Mesenchymal stem cell (in vitro differentiated cells and primary cell): ENCODE measurements around the gene STON2.
A peak's percentile ranks its signal among the peaks of the same experiment; 100 is the strongest.

ENCODE experiments used
- DNase-seq: peaks from one replicate; pipeline ENCODE4 v3.0.0-alpha.2; 2013
- H2AFZ ChIP-seq: one replicate; pipeline ENCODE4 v1.6.1; 2013; ENCODE audit warnings: low read depth, mild to moderate bottlenecking, control low read depth, inconsistent platforms, low read length, moderate library complexity
- H2AK5ac ChIP-seq: 2 replicates; pipeline ENCODE4 v1.6.1; 2013; ENCODE audit warnings: low read length, moderate library complexity, mild to moderate bottlenecking, inconsistent platforms; ENCODE audit not compliant: severe bottlenecking
- H2BK120ac ChIP-seq: one replicate; pipeline ENCODE4 v1.6.1; 2013; ENCODE audit warnings: low read depth, mild to moderate bottlenecking, inconsistent platforms, low read length, moderate library complexity
- H2BK12ac ChIP-seq, 2 experiments: one replicate each; pipeline ENCODE4 v1.6.1; 2013; ENCODE audit warnings: inconsistent platforms in 2 of 2, low read length in 2 of 2, mild to moderate bottlenecking in 2 of 2, moderate library complexity in 2 of 2, control low read depth in 1 of 2
- H2BK15ac ChIP-seq: one replicate; pipeline ENCODE4 v1.6.1; 2013; ENCODE audit warnings: mild to moderate bottlenecking, low read depth, inconsistent platforms; ENCODE audit not compliant: poor library complexity, severe bottlenecking
- H2BK5ac ChIP-seq: 2 replicates; pipeline ENCODE4 v1.6.1; 2013; ENCODE audit warnings: low read depth, mild to moderate bottlenecking, low read length, control low read depth, inconsistent platforms; ENCODE audit not compliant: poor library complexity, severe bottlenecking
- H3K14ac ChIP-seq, 2 experiments: one replicate each; pipeline ENCODE4 v1.6.1; 2013; ENCODE audit warnings: inconsistent platforms in 2 of 2, low read length in 2 of 2, control low read depth in 1 of 2, mild to moderate bottlenecking in 1 of 2, moderate library complexity in 1 of 2
- H3K18ac ChIP-seq, 2 experiments: one replicate each; pipeline ENCODE4 v1.6.1; 2013; ENCODE audit warnings: inconsistent platforms in 2 of 2, low read length in 2 of 2, control low read depth in 1 of 2, low read depth in 1 of 2, mild to moderate bottlenecking in 1 of 2
- H3K23ac ChIP-seq, 2 experiments: one replicate each; pipeline ENCODE4 v1.6.1; 2013; ENCODE audit warnings: inconsistent platforms in 2 of 2, low read length in 2 of 2, mild to moderate bottlenecking in 2 of 2, moderate library complexity in 2 of 2, control low read depth in 1 of 2
- H3K27ac ChIP-seq: 2 replicates; pipeline ENCODE4 v1.5.1; 2013; ENCODE audit warnings: mild to moderate bottlenecking, moderate library complexity, low read length, control low read depth, inconsistent platforms; ENCODE audit not compliant: poor library complexity, severe bottlenecking
- H3K27me3 ChIP-seq, 2 experiments: 2 replicates each; pipeline versions ENCODE4 v1.6.1 to v1.7.0; 2013; ENCODE audit warnings: low read length in 2 of 2, mild to moderate bottlenecking in 2 of 2, moderate library complexity in 2 of 2, control low read depth in 1 of 2, inconsistent platforms in 1 of 2; ENCODE audit not compliant: control insufficient read depth in 1 of 2, insufficient read depth in 1 of 2
- H3K36me3 ChIP-seq, 2 experiments: 2 replicates each; pipeline versions ENCODE4 v1.6.1 to v1.7.0; 2013; ENCODE audit warnings: low read length in 2 of 2, control low read depth in 1 of 2, inconsistent platforms in 1 of 2, low read depth in 1 of 2, mild to moderate bottlenecking in 1 of 2; ENCODE audit not compliant: insufficient read depth in 2 of 2, control insufficient read depth in 1 of 2
- H3K4ac ChIP-seq, 2 experiments: one replicate each; pipeline ENCODE4 v1.6.1; 2013; ENCODE audit warnings: inconsistent platforms in 2 of 2, low read length in 2 of 2, mild to moderate bottlenecking in 2 of 2, moderate library complexity in 2 of 2, control low read depth in 1 of 2, low read depth in 1 of 2
- H3K4me1 ChIP-seq: 2 replicates; pipeline ENCODE4 v1.6.1; 2013; ENCODE audit warnings: low read depth, low read length, control low read depth; ENCODE audit not compliant: control insufficient read depth, insufficient read depth
- H3K4me2 ChIP-seq: 2 replicates; pipeline ENCODE4 v1.6.1; 2013; ENCODE audit warnings: low read length, mild to moderate bottlenecking, inconsistent platforms; ENCODE audit not compliant: poor library complexity, severe bottlenecking
- H3K4me3 ChIP-seq, 2 experiments: 2 replicates each; pipeline versions ENCODE4 v1.5.1 to v1.7.0; 2013; ENCODE audit warnings: low read length in 2 of 2, mild to moderate bottlenecking in 2 of 2, control low read depth in 1 of 2, low read depth in 1 of 2; ENCODE audit not compliant: insufficient read depth in 1 of 2
- H3K79me1 ChIP-seq: replicated peaks from 2 replicates; pipeline ENCODE4 v1.6.1; 2013; ENCODE audit warnings: mild to moderate bottlenecking, control low read depth, low read length, inconsistent platforms; ENCODE audit not compliant: poor library complexity, severe bottlenecking
- H3K9ac ChIP-seq: 2 replicates; pipeline ENCODE4 v1.7.0; 2013; ENCODE audit warnings: mild to moderate bottlenecking, low read length, moderate library complexity
- H3K9me3 ChIP-seq: 2 replicates; pipeline ENCODE4 v1.7.0; 2013; ENCODE audit warnings: mild to moderate bottlenecking, low read length; ENCODE audit not compliant: control insufficient read depth
- H4K8ac ChIP-seq: one replicate; pipeline ENCODE4 v1.6.1; 2013; ENCODE audit warnings: inconsistent platforms, mild to moderate bottlenecking, low read length, moderate library complexity
- H4K91ac ChIP-seq: one replicate; pipeline ENCODE4 v1.6.1; 2013; ENCODE audit warnings: mild to moderate bottlenecking, low read length, inconsistent platforms
- WGBS: methylation state at CpG from one replicate; pipeline ENCODE4 v1.1.7; 2013; ENCODE audit warnings: mixed read lengths; 5-methylcytosine and 5-hydroxymethylcytosine counted together

Gene STON2

DNA sequence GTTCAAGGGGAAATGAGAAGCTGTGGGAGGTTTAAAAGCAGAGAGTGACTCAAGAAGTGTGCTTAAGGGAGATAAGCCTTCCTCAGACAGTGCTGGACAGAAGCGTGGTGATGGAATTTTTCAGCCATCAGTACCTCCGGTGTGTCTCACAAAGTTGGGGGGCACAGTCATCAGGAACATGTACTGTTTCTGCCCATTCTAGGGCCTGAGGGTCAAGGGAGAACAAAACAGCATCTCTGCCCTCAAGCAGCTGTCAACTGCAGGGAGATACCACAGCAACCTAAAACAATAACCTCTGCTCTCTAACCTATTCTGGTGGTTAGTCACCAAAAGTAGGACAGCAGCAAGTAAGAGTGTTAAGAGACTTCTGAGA is 2.0 kb upstream of the STON2 start:
- Histone ChIP-seq H4K8ac (no peak overlapping the region), H2AK5ac (no peak overlapping the region), H3K4me3 (peak overlapping the region in 1 of 2 experiments; percentile 53), H2AFZ (no peak overlapping the region), H3K9ac (peak overlapping the region; percentile 91), H3K4me1 (peaks cover 2% of the 10 kb centered on the region), H3K27me3 (peaks cover 0 to 9% of the 10 kb centered on the region in 2 experiments), H3K18ac (no peak overlapping the region), H3K4ac (no peak overlapping the region), H2BK120ac (no peak overlapping the region), H3K79me1 (no peaks in the 10 kb centered on the region), H3K36me3 (peaks cover 0 to 12% of the 10 kb centered on the region in 2 experiments), H3K14ac (no peak overlapping the region), H2BK12ac (no peak overlapping the region), H4K91ac (no peak overlapping the region), H3K23ac (no peak overlapping the region), H3K27ac (no peak overlapping the region), H2BK15ac (no peak overlapping the region), H3K9me3 (no peaks in the 10 kb centered on the region), H3K4me2 (no peak overlapping the region), H2BK5ac (no peak overlapping the region)
- 80% methylated on average over 2 of the region's 2 CpGs for WGBS
- DNase-seq: no peak

DNA sequence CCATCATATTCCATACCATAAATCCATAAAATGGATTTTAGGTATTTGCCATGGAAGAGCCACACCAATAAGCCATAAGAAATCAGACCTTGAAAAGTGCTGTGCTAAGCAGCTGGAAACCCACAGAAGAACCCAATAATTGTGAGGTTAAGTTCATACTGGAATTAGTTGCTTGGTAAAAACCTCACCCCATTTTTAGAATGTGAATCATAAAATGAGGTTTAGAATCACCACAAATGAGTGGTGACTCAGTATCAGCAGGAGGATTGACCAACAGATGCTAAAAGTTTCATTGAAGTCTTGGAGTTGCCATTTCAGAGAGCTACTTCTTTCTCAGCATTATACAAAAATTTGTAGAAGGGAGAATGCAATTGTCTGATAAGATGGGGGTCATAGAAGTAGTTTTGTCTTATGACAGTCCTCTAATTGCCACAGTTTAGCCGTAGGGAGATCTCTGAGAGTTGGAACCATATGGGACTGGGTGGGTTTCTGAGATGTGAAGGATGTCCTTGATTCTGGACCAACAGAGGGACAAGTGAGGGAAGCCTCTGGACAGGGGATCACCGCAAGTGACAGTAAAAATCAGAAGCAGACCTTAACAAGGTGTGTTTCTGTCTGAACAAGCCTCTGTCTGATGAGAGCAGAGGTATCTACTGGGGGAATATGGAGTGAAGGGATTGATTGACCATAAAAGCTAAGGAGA is 1.4 kb upstream of the STON2 start:
- peaks cover 0 to 9% of the 10 kb centered on the region in 2 experiments for H3K27me3 ChIP-seq
- H4K8ac ChIP-seq: no peak overlapping the region
- DNase-seq: peak; percentile 44
- no peak overlapping the region for H3K4ac ChIP-seq
- peak overlapping the region; percentile 91 for H3K9ac ChIP-seq
- no peak overlapping the region for H2AK5ac ChIP-seq
- H3K9me3 ChIP-seq: no peaks in the 10 kb centered on the region
- H3K36me3 ChIP-seq: peaks cover 0 to 13% of the 10 kb centered on the region in 2 experiments
- no peak overlapping the region for H3K23ac ChIP-seq
- H3K4me2 ChIP-seq: no peak overlapping the region
- no peak overlapping the region for H2BK120ac ChIP-seq
- H3K4me3 ChIP-seq: peak overlapping the region in 1 of 2 experiments; percentile 53
- H3K79me1 ChIP-seq: no peaks in the 10 kb centered on the region
- H2BK15ac ChIP-seq: no peak overlapping the region
- no peak overlapping the region for H3K27ac ChIP-seq
- no peak overlapping the region for H2BK5ac ChIP-seq
- no peak overlapping the region for H3K18ac ChIP-seq
- H3K4me1 ChIP-seq: peaks cover 2% of the 10 kb centered on the region
- no peak overlapping the region for H3K14ac ChIP-seq
- no peak overlapping the region for H2AFZ ChIP-seq
- WGBS: 84% methylated on average over 2 of the region's 2 CpGs
- H4K91ac ChIP-seq: no peak overlapping the region
- no peak overlapping the region for H2BK12ac ChIP-seq

GRCh38 chr14:81400852-81401251 is 728 bp upstream of the STON2 start:
- no peak overlapping the region for H4K91ac ChIP-seq
- no peak overlapping the region for H2AK5ac ChIP-seq
- 61% methylated on average over 8 of the region's 8 CpGs for WGBS
- H3K4me1 ChIP-seq: peaks cover 2% of the 10 kb centered on the region
- H3K27ac ChIP-seq: no peak overlapping the region
- H3K4ac ChIP-seq: no peak overlapping the region
- H2BK12ac ChIP-seq: no peak overlapping the region
- peaks cover 0 to 9% of the 10 kb centered on the region in 2 experiments for H3K27me3 ChIP-seq
- no peak overlapping the region for H2BK5ac ChIP-seq
- H3K4me2 ChIP-seq: no peak overlapping the region
- peak overlapping the region in 1 of 2 experiments; percentile 54 for H3K4me3 ChIP-seq
- no peak overlapping the region for H3K18ac ChIP-seq
- H4K8ac ChIP-seq: no peak overlapping the region
- DNase-seq: peak; percentile 19
- no peak overlapping the region for H2AFZ ChIP-seq
- no peak overlapping the region for H3K23ac ChIP-seq
- no peak overlapping the region for H2BK120ac ChIP-seq
- H3K9me3 ChIP-seq: no peaks in the 10 kb centered on the region
- H2BK15ac ChIP-seq: no peak overlapping the region
- no peak overlapping the region for H3K14ac ChIP-seq
- no peaks in the 10 kb centered on the region for H3K79me1 ChIP-seq
- H3K9ac ChIP-seq: peak overlapping the region; percentile 91
- H3K36me3 ChIP-seq: peaks cover 0 to 13% of the 10 kb centered on the region in 2 experiments

- H3K27ac ChIP-seq: no peak overlapping the region
- no peaks in the 10 kb centered on the region for H3K9me3 ChIP-seq
- no peak overlapping the region for H3K4ac ChIP-seq
- H3K27me3 ChIP-seq: peaks cover 0 to 12% of the 10 kb centered on the region in 2 experiments
- H2BK15ac ChIP-seq: no peak overlapping the region
- H3K4me3 ChIP-seq: peak overlapping the region in 1 of 2 experiments; percentile 54
- H2BK120ac ChIP-seq: no peak overlapping the region
- H3K9ac ChIP-seq: peak overlapping the region; percentile 91
- no peak overlapping the region for H4K8ac ChIP-seq
- H2BK5ac ChIP-seq: no peak overlapping the region
- peaks cover 2% of the 10 kb centered on the region for H3K4me1 ChIP-seq
- H3K14ac ChIP-seq: no peak overlapping the region
- no peak overlapping the region for H2AFZ ChIP-seq
- no peak overlapping the region for H3K18ac ChIP-seq
- WGBS: 84% methylated on average over 6 of the region's 6 CpGs
- no peaks in the 10 kb centered on the region for H3K79me1 ChIP-seq
- H3K23ac ChIP-seq: no peak overlapping the region
- H2AK5ac ChIP-seq: no peak overlapping the region
- no peak overlapping the region for H4K91ac ChIP-seq
- no peak overlapping the region for H3K4me2 ChIP-seq
- DNase-seq: no peak
- peaks cover 0 to 35% of the 10 kb centered on the region in 2 experiments for H3K36me3 ChIP-seq
- no peak overlapping the region for H2BK12ac ChIP-seq
Measured at GRCh38 chr14:81398196-81398891, 1.8 kb downstream of the STON2 start.
